Neural cell (in vitro differentiated cells): ENCODE measurements around the gene TLL2.

Source experiments
- CTCF ChIP-seq: fragments of 450-650 bp; IDR thresholded peaks from 2 replicates; pipeline ENCODE4 v1.5.1; 2014; ENCODE audit warnings: antibody characterized with exemption, mild to moderate bottlenecking, moderate library complexity; ENCODE audit not compliant: poor library complexity, severe bottlenecking
- POLR2AphosphoS5 ChIP-seq: IDR thresholded peaks from 2 replicates; pipeline ENCODE4 v1.6.1; 2012

GRCh38 chr10:96365571-96365970 is 148.2 kb downstream of the TLL2 start:
- TF ChIP-seq CTCF (no peak), POLR2AphosphoS5 (no peak)
